Measurements from ENCODE around the gene PRRT1B. TPM values are rescaled to one million over a fixed set of nuclear protein-coding genes. Genes with fewer than 3 reads are reported as not detected.

Gene PRRT1B
- total RNA-seq, 1 experiment from 2014 or later: not detected

DNA sequence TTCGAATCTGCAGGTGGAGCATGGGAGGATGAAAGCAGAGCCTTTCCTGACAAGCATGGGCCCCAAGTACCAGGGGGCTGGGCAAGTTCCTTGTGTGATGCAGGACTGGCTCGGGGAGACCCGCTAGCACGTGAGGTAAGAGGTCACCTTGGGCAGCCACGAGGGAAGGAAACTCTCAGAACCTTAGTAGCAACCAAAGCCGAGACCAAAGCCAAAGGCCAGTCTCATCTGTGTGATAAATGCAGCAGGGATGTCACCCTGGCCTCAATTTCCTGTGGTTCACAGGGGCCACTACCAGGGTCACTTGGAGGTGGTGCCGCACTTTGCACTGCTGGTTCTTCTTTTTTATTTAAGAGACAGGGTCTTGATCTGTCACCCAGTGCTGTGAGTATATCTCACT lies 39.5 kb downstream of the PRRT1B start:
- Histone ChIP-seq H3K27me3 (replicated peaks) (no peaks in the 10 kb centered on the region), H3K36me3 (peaks cover 15% of the 10 kb centered on the region), H3K9me3 (replicated peaks) (no peaks in the 10 kb centered on the region), H3K27ac (no peak overlapping the region), H3K4me3 (no peak overlapping the region), H3K4me1 (replicated peaks) (peaks cover 34% of the 10 kb centered on the region)
- DNase-seq (ENCODE audit: low read depth in 1 of 2, low spot score in 2 of 2): no peak

DNA sequence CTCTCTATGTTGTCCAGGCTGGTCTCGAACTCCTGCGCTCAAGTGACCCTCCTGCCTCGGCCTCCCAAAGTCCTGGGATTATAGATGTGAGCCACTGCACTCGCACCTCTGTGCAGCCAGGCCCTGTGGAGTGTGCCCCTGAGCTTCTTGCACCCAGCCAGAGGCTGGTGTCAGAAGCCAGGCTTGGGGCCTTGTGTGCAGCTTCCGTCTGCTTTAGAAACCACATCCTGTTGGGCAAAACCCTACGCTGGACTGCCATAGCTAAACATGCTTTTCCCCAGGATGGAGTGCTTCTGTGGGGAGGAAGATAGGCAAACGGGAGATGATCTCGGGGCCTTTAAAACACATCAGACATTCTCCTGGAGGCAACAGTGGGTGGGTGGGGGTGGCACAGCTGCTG lies 40.1 kb downstream of the PRRT1B start:
- DNase-seq (ENCODE audit: low read depth in 1 of 2, low spot score in 2 of 2): no peak
- Histone ChIP-seq H3K27ac (no peak overlapping the region), H3K36me3 (peaks cover 10% of the 10 kb centered on the region)

DNA sequence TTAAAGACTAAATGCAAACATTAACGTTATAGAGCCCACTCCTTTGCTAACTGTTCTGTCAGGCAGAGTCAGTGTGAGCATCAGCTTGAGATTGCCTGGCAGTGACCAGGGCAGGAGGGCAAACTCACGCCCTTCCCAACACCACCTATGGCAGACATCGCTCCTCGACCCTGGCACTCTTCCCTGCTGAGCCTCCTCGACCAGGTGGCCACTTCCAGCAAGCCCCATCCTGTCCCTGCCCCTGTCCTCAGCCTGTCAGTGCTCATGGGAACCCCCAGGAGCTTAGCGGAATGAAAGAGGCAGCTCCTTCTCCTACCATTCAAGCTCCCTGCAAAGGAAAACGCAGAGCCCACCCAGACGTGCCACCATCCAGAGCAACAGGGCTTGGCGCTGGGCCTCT lies 42.0 kb downstream of the PRRT1B start:
- H3K27ac ChIP-seq: no peak overlapping the region
- H3K9me3 ChIP-seq (replicated peaks): no peaks in the 10 kb centered on the region
- peaks cover 23% of the 10 kb centered on the region for H3K36me3 ChIP-seq
- no peaks in the 10 kb centered on the region for H3K27me3 ChIP-seq (replicated peaks)
- H3K4me1 ChIP-seq (replicated peaks): peaks cover 37% of the 10 kb centered on the region
- no peak overlapping the region for H3K4me3 ChIP-seq
- no peak for DNase-seq (ENCODE audit: low read depth in 1 of 2, low spot score in 2 of 2)

More for the DNA sequence above, 40.1 kb downstream of the PRRT1B start:
- Histone ChIP-seq H3K4me3 (no peak overlapping the region), H3K27me3 (replicated peaks) (no peaks in the 10 kb centered on the region), H3K4me1 (replicated peaks) (peaks cover 34% of the 10 kb centered on the region), H3K9me3 (replicated peaks) (no peaks in the 10 kb centered on the region)

DNA sequence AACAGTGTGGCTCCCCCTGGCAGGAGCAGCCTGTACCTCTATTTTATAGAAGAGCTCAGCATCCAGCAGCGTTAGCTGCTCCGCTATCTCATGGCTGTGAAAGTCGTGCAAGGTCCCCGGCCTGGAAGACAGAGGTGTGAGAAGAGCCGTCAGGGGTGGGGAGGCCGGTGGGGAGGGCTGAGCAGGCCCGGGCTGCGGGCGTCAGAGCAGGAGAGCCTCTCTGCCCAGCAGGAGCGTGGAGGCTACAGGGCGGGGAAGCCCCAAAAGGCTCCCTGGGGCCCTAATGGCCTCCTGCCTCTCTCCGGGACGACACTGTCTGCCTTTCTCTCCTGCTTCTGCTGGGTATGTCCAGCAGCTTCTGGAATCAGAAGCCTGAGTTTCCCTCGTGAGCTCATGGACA lies 42.6 kb downstream of the PRRT1B start:
- Histone ChIP-seq H3K9me3 (replicated peaks) (no peaks in the 10 kb centered on the region), H3K4me3 (no peak overlapping the region), H3K27ac (no peak overlapping the region), H3K27me3 (replicated peaks) (no peaks in the 10 kb centered on the region), H3K36me3 (peaks cover 23% of the 10 kb centered on the region), H3K4me1 (replicated peaks) (peaks cover 31% of the 10 kb centered on the region)
- no peak for DNase-seq (ENCODE audit: low read depth in 1 of 2, low spot score in 2 of 2)

DNA sequence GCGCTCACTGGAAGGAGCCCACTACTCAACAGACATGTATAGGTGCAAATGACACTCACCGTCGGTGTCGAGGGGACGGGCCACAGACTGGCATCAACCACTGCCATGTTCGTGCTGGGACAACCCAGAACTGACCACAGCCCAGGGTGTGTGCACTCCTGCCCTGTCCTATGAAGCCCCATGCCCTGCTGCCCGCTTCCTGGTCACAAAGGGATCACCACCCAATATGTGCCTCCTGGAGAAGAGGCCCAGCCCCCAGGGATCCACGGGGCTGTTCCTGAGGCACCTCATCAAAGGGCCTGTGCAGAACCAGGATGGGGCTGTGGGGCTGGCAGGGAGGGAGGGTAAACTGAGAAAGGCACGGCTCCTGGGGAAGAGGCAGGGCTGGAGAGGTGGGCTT lies 43.1 kb downstream of the PRRT1B start:
- no peaks in the 10 kb centered on the region for H3K27me3 ChIP-seq (replicated peaks)
- H3K9me3 ChIP-seq (replicated peaks): no peaks in the 10 kb centered on the region
- H3K4me1 ChIP-seq (replicated peaks): peaks cover 26% of the 10 kb centered on the region
- H3K36me3 ChIP-seq: peaks cover 23% of the 10 kb centered on the region
- no peak overlapping the region for H3K27ac ChIP-seq
- H3K4me3 ChIP-seq: no peak overlapping the region
- DNase-seq (ENCODE audit: low read depth in 1 of 2, low spot score in 2 of 2): no peak

DNA sequence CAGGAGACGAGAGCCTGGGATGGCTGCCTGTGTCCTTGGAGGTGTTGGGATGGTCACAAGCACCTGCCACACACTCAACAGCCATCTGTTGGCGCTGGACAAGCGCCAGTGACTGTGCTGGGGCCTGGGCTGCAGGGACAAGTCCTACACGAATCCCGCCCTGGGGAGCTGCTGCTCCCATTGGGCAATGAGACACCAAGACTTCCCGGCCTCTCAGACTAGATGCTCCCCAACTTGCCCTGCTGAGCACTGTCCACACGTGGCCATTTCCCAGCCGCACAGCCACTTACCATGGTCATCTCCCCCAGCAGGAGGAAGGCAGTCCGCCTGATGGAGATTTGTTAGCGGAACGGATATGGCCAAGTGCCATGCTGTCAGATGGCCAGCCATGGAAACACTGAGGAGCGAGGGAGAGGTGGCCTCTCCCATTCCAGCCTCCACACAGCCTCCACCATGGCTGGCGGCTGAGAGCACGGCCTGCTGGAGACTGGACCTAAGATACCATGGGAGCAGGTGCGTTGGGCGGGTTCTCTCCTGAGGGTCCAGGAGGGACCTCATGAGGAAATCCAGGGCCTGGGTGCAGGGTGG lies 43.9 kb downstream of the PRRT1B start:
- peaks cover 18% of the 10 kb centered on the region for H3K4me1 ChIP-seq (replicated peaks)
- H3K9me3 ChIP-seq (replicated peaks): no peaks in the 10 kb centered on the region
- H3K27me3 ChIP-seq (replicated peaks): no peaks in the 10 kb centered on the region
- no peak overlapping the region for H3K4me3 ChIP-seq
- H3K36me3 ChIP-seq: peaks cover 18% of the 10 kb centered on the region
- no peak overlapping the region for H3K27ac ChIP-seq
- DNase-seq (ENCODE audit: low read depth in 1 of 2, low spot score in 2 of 2): no peak

DNA sequence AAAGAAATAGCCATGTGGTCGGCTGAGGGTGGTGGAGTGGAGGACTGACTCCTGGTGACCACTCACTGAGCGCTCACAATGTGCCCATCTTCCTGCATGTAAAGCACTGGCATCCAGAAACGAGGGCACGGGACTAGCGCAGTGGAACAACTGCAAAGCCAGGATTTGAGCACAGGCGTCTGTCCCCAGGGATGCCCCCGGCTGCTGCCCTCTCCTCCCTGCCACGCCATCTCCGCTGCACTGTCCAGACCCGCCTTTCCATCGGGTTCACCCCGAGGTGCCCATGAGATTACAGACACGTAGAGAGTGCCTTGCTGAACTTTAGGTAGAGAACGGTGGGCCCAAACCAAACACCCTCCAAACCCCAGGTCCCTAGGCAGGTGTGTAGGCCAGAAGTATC lies 44.7 kb downstream of the PRRT1B start:
- no peak for DNase-seq (ENCODE audit: low read depth in 1 of 2, low spot score in 2 of 2)
- Histone ChIP-seq H3K9me3 (replicated peaks) (no peaks in the 10 kb centered on the region), H3K27ac (no peak overlapping the region), H3K4me1 (replicated peaks) (peaks cover 10% of the 10 kb centered on the region; the same call in 1 of the 2 replicates), H3K36me3 (peaks cover 12% of the 10 kb centered on the region), H3K4me3 (no peak overlapping the region), H3K27me3 (replicated peaks) (no peaks in the 10 kb centered on the region)

DNA sequence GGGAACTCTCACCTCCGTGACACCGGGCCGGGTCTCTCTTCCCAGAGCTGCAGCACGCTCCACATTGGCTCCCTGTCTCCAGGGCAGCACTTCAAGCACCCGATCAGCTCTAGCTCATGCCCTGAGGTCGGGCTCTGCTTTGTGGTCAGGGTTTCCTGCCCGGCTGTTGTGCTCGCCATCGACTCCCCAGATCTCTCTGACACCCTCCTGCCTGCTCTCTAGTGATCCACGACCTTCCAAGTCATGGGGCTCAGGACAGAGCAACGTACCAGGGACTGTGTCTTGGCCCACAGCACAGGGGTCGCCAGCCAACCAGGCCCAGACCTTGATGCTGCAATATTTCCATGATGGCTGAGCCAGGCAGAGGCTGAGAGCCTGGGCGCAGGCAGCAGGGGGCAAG lies 45.1 kb downstream of the PRRT1B start:
- Histone ChIP-seq H3K27me3 (replicated peaks) (no peaks in the 10 kb centered on the region), H3K4me3 (no peak overlapping the region), H3K4me1 (replicated peaks) (peaks cover 5% of the 10 kb centered on the region; the same call in 1 of the 2 replicates), H3K9me3 (replicated peaks) (no peaks in the 10 kb centered on the region), H3K27ac (no peak overlapping the region), H3K36me3 (peaks cover 12% of the 10 kb centered on the region)
- DNase-seq (ENCODE audit: low read depth in 1 of 2, low spot score in 2 of 2): peak in 1 of 2 experiments; percentile 42

DNA sequence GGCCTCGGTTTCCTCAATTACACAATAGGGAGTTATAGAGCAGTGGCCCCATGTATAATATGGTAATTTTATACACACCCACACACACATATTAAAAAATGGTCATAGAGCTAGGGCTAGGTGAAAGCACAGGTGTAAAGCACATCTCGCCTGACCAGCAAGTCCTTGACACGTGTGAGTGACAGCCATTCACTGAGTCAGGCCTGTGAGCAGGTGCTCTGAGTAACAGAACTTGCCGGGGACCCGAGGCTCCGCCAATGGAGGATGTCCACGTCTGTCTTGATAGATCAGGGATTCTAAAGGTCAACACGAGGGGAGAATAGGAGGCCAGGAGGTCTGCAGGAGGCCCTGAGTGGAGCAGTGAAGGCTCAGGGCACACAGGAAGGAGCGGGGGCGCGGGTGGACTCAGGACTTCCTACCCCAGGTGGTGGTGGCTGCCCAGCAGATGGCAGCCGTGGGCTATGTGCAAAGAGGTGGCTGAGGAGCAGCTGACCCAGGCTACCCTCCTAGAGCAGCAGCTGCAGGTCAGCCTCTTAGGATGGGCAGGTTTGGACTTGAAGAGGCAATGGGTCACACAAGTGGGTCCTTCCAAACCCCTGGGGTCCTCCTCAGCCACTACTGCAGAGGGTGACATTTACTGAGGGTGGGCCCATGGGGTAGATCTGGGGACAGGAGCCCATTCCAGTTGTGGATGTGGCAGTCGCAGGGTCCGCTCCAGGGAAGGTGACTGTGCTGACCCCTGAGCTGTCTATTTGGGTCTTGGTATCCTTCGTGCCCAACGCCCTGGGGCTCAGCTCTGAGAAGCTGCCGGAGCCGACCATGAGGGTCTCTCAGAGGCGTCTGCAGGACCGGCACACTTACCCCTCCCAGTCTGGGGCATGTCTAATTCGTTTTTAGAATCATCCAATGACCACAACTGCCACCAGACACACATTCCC lies 45.9 kb downstream of the PRRT1B start:
- DNase-seq (ENCODE audit: low read depth in 1 of 2, low spot score in 2 of 2): peak; percentile 74 to 81
- no peak overlapping the region for H3K4me3 ChIP-seq
- peaks cover 20% of the 10 kb centered on the region for H3K36me3 ChIP-seq
- H3K4me1 ChIP-seq (replicated peaks): peaks cover 3% of the 10 kb centered on the region; the same call in 1 of the 2 replicates
- H3K27me3 ChIP-seq (replicated peaks): no peaks in the 10 kb centered on the region
- H3K27ac ChIP-seq: no peak overlapping the region
- no peaks in the 10 kb centered on the region for H3K9me3 ChIP-seq (replicated peaks)

DNA sequence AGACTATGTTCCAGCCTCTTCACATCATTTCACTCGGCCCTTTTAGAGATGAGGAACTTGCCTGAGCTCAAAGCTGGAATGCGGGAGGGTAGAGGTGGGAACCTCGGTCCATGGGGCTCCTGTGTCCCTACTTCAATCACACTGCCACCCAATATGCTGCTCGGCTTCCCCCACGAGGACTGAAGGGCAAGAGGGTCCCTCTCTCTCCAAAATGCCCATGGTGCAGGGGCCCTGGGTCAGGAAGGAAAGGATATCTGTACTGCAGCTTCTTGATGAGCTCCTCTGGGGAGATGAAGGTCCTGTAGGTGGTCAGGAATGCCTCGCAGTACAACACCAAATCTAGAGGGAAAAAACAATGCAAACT lies 46.5 kb downstream of the PRRT1B start:
- peaks cover 3% of the 10 kb centered on the region; the same call in 1 of the 2 replicates for H3K4me1 ChIP-seq (replicated peaks)
- H3K27ac ChIP-seq: no peak overlapping the region
- no peak overlapping the region for H3K4me3 ChIP-seq
- no peak for DNase-seq (ENCODE audit: low read depth in 1 of 2, low spot score in 2 of 2)
- H3K36me3 ChIP-seq: peaks cover 20% of the 10 kb centered on the region
- no peaks in the 10 kb centered on the region for H3K9me3 ChIP-seq (replicated peaks)
- H3K27me3 ChIP-seq (replicated peaks): no peaks in the 10 kb centered on the region

DNA sequence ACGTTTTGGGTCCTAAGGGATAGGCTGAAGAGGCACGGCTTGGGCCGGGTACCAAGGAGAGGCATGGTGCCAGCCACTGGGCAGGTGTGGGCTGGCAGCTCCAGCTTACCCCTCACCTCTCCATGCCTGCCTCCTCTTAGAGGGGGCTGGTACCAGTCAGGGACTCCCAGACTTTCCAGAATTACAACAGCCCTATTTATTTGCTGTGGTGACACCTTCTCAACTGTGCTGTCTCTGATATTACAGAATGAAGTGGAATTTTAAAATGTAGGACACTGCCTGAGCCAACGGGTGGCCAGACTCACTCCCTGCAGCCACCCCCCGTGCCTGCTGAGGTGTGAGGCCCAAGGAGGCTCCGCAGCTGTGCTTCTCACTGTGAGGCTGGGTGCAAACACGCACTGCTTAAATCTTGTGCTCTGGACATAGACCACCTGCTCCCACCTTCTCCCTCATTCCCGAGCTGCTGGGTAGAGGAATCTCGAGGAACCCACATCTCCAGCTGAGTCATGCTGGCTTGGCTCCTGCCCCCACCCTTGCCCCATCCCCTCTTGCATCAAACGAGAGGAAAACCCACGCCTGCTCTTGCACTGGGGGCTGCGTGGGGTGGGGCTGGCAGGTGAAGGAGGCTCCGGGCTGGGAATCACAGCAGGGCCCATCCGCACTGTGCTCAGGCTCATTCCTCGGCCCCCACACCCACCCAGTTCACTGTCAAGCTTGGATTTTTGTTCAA lies 47.9 kb downstream of the PRRT1B start:
- Histone ChIP-seq H3K36me3 (peaks cover 22% of the 10 kb centered on the region), H3K27ac (no peak overlapping the region), H3K9me3 (replicated peaks) (no peaks in the 10 kb centered on the region), H3K4me3 (no peak overlapping the region), H3K4me1 (replicated peaks) (peaks cover 3% of the 10 kb centered on the region; the same call in 1 of the 2 replicates), H3K27me3 (replicated peaks) (no peaks in the 10 kb centered on the region)
- DNase-seq (ENCODE audit: low read depth in 1 of 2, low spot score in 2 of 2): peak in 1 of 2 experiments; percentile 37

DNA sequence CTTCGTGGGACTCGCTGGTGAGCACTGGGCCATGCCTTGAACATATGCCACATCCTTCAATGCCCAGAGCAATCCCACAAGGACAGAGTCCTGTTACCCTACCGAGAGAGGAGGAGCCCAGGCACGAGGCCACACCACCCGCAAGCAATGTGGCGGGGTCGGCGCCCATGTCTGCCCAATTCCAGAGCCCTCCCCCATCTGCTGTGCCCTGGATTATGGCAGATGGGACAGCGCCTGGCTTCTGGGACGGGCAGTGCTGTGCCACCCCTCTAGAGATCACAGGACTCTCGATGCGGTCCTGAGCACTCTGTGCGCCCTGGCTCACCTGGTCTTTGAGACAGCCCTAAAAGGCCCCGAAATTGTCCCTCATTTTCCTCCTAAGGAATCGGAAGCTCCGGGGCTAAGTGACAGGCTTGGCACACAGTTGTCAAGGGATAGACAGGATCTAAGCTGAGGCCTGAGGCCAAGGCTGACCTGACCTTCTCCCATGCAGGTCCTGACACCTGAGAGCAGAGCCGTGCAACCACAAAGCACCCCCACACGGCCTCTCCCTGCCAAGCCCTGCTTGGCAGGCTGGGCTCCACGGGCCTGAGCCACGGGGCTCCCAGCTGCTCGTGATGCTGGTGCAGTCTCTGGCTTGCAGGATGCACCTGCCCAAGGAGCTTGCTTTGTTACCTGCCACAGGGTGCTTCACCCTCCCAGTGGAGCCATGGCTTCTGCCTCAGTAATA lies 48.8 kb downstream of the PRRT1B start:
- no peaks in the 10 kb centered on the region for H3K27me3 ChIP-seq (replicated peaks)
- no peak overlapping the region for H3K27ac ChIP-seq
- no peaks in the 10 kb centered on the region for H3K9me3 ChIP-seq (replicated peaks)
- DNase-seq (ENCODE audit: low read depth in 1 of 2, low spot score in 2 of 2): no peak
- peaks cover 3% of the 10 kb centered on the region; the same call in 1 of the 2 replicates for H3K4me1 ChIP-seq (replicated peaks)
- H3K4me3 ChIP-seq: no peak overlapping the region
- peaks cover 22% of the 10 kb centered on the region for H3K36me3 ChIP-seq

DNA sequence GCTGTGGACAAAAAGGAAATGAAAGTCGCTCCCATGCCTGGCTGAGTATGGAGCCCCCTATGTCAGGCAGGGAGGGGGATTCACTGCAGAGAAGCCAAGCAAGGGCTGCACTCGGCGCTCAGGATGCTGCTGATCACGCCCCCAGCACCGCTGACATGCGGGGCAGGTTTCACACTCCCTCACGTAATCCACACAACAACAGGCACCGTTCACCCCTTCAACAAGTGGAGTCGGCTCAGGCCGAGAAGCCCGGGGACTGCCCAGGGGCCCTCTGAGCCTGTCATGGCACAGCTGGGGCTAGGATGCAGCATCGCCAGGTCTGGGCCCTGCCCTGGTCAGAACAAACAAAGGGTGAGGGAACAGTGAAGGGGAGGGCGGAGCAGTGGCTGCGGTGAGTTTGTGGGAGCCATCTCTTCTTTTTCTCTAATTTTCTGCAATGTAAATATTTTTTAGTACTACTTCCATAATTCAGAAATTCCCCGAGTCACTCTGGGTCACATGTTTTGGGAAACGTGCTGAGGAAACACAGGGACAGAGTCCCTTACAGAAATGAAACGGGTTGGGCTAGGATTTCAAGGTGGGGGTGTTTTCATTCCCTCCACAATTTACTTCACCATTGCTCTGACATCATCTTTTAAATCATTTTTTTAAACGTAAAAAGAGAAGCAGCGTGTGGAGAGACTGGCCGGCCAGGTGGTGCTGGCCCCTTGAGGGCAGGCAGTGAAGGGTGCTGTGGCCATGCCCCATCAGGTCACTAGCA lies 49.8 kb downstream of the PRRT1B start:
- no peaks in the 10 kb centered on the region for H3K9me3 ChIP-seq (replicated peaks)
- peaks cover 22% of the 10 kb centered on the region for H3K36me3 ChIP-seq
- no peak overlapping the region for H3K27ac ChIP-seq
- no peak overlapping the region for H3K4me3 ChIP-seq
- no peak for DNase-seq (ENCODE audit: low read depth in 1 of 2, low spot score in 2 of 2)
- no peaks in the 10 kb centered on the region for H3K27me3 ChIP-seq (replicated peaks)
- H3K4me1 ChIP-seq (replicated peaks): peaks cover 3% of the 10 kb centered on the region; the same call in 1 of the 2 replicates

Measured in SJSA1 (cell line).